ENCODE data around the gene IL6.
"Not testable (repeated sequence)": the region's sequence is repeated elsewhere in the genome, so short reads cannot be mapped to it uniquely, and the experiment has no call there.

Gene IL6

GRCh38 chr7:22729180-22729825, 2.3 kb downstream of the IL6 start:
- DNase-seq, result no peak

DNA sequence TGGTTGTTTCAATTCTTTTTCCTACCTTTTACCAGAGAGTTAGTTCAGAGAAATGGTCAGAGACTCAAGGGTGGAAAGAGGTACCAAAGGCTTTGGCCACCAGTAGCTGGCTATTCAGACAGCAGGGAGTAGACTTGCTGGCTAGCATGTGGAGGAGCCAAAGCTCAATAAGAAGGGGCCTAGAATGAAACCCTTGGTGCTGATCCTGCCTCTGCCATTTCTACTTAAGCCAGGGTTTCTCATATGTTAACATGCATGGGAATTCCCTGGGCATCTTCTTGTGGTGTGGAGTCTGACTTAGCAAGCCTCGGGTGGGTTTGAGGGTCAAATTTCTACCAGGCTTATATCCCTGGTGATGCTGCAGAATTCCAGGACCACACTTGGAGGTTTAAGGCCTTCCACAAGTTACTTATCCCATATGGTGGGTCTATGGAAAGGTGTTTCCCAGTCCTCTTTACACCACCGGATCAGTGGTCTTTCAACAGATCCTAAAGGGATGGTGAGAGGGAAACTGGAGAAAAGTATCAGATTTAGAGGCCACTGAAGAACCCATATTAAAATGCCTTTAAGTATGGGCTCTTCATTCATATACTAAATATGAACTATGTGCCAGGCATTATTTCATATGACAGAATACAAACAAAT, 3.2 kb downstream of the IL6 start:
- no peak for DNase-seq

GRCh38 chr7:22730921-22731654, 4.1 kb downstream of the IL6 start:
- DNase-seq, result no peak

GRCh38 chr7:22731766-22732165, 4.8 kb downstream of the IL6 start:
- no peak for DNase-seq

DNA sequence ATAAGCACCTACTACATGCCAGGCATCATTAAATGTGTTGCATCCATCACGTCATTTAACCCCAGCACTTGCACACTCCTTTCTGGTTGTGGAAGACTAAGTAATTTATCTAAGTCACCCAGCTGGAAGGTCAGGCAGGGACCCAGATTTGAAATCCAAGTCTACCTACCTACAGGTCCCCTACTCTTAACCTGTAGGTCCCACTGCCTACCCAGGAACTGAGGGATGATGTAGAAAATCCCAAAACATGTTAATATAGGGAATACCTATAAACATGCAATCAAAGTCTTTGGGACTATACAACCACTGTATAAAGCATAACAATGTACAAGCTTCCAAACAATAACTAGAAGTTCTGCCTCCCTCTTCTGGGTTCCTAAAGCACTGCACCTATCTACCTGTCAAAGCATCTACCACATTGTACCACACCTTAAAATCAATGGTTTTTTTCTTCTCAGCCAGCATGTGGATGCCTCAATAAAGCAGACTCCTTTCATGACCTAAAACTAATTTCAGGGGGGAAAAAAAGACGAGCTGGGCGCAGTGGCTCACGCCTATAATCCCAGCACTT, 5.6 kb downstream of the IL6 start:
- DNase-seq, result no peak

DNA sequence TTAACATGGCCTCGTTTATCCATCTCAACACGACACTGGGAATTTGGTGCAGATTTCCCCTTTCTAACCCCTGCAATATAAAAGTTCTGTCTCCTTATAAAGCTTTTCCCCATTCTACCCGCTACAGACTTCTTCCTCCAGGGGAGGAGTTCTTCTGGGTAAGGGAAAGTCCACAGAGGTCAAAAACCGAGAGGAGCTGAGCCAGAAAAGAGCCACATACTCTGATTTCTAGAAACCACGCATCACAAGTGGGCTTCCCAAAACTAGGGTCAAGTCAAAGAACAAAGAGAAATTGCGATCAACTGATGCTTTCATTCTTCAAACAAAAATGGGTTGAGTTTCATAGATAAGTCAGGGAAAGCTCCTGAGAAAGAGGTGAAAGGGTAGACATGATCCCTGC, 6.8 kb downstream of the IL6 start:
- DNase-seq, result no peak

DNA sequence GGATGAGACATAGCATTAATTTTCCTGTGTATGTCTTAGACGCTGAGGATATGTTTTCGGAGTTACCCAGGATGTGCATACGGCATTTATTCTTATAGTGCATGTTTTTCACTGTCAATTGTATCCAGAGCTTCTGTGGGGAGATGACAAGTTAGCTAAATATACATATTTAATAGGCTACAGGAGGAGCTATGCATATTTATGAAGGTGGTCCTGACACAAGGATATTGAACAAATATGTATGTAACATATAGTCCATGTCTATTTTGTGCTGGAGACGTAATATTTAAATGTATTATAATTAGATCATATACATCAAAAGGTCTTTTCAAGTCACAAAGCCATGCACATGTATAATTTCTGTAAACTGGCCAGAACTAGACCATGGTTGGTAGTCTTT, 16.0 kb downstream of the IL6 start:
- no peak for DNase-seq

DNA sequence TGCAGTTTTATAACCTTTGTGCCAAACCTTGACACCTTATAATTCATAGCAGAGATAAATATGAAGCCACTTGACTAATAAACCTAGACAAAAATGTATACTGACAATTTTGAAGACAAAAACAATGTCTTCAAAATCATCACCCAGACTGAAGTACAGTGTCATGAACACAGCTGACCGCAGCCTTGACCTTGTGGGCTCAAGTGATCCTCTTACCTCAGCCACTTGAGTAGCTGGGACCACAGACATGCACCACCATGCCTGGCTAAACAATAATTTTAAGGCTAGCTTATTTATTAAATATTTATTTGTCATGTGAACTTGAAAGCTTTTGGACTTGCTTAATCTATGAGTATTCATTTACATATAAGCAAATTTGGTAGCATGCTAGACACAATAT, 24.3 kb downstream of the IL6 start:
- DNase-seq, result no peak

DNA sequence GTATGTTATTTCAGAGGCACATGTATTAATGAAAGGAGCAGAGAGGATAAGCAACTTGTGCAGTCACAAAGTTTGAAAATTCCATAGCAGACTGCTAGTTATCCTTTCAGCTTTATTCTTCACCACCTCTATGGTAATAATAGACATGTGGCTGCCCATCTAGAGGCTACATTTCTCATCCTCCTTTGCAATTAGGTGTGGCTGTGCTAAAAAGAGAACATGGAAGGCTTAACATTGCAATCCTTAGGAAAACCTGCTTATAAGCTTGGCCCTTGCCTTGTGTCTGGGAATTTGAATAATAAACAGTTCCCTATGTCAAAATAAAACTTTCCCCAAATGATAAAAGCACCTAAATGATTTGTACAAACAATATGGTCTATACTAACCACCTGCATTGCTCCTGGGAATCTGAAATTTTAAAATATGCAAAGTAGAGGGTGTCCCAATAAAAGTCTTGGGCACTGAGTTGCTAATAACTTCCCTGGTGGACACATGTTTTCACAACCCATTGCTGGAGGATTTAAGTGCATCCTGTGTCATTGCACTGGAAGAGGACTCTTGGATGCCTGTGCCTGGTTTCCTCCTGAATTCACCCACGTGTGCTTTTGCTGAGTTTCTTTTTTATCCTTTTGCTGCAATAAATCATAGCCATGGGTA, 30.5 kb downstream of the IL6 start:
- DNase-seq, result no peak

- no peak for DNase-seq
Measured at GRCh38 chr7:22758576-22758975, 31.6 kb downstream of the IL6 start.

GRCh38 chr7:22759721-22760120, 32.7 kb downstream of the IL6 start:
- DNase-seq, result no peak

- peak; percentile 64 for DNase-seq
Measured at GRCh38 chr7:22762866-22763265, 35.9 kb downstream of the IL6 start.

DNA sequence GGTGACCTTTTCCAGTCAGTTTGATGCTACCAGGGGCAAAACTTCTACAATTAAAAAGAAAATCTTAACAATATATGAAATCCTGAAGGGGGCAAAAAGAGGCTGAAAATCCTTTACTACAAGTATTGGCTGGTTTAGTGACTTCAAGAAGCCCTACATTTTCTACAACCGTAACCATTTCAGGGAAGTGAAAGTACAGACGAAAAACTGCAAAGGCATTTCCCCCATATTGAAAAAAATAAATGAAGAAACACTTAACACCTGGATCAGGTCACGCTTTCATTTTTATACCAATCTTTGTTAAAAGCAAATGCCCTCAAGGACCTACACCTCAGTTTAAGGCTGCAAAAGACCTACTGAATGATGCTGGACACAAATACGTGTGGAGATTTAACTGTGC, 38.6 kb downstream of the IL6 start:
- no peak for DNase-seq

DNA sequence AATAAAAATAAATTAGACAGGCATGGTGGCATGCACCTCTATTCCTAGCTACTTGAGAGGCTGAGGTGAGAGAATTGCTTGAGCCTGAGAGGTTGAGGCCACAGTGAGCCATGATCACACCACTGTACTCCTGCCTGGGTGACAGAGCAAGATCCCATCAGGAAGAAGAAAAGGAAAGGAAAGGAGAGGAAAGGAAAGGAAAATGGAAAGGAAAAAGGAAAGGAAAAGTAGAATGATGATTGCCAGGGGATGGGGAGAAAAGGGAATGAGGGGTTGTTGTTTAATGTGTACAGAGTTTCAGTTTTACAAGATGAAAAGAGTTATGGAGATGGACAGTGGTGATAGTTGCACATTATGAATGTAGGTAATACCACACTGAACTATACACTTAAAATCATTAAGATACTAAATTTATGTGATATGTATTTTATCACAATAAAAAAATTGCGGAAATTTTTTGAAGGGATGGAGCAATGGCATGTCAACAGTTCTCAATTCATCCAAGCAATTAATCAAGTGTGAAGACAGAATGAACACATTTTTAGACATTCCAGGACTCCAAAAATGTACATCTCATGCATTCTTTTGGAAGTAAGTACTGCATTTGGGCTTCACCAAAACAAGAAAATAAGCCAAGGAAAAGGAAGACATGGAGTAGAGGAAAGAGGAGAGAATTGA, 44.3 kb downstream of the IL6 start:
- DNase-seq, result no peak

DNA sequence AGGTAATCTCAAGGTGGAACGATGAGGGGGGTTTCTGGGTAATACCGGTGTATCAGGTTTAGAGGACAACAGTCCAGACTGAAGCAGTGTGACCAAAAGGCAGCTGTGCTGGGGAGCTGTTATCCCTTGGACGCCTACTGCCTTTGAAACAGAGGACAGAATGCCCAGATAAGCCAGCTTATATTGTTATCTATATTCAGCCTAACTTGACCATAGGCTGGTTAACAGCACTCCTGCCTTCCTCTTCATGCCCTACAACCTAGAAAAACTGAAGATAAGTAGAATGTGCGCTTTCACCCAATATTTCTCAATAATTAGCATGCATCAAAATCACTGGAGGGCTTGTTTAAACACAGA, 44.9 kb downstream of the IL6 start:
- DNase-seq, result no peak

DNA sequence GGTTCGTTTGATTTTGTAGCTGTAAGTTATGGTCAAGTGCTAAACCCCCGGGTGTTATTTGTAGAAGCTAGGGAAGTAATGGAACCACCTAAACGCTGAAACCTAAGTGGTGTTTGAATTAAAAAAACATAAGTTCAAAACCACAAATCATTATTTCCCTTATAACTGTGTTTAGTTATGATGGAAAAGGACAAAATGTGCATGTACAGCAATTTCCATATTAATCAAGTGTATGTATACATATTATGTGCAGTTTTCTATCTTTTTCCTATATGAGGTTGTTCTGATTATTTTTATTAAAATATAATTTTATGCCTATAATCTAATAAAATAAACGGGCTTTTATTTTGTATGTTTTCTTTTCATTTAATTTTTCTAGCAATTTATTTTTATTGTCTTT, 45.9 kb downstream of the IL6 start:
- no peak for DNase-seq

DNA sequence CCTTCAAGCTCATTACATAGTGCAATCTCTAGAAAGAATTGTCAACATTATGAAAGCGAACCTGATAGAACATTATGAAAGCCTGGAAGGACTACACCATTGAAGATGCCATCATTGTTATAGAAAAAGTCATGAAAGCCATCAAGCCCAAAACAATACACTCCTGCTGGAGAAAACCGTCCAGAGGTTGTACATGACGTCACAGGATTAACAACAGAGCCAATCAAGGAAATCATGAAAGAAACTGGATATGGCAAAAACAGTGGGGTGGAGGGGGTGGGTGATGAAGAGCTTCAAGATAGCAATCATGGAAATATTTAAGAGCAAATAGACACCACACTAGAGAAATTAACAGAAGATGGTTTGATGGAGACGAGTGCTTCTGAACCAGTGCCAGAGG, 50.0 kb downstream of the IL6 start:
- DNase-seq, result no peak

DNA sequence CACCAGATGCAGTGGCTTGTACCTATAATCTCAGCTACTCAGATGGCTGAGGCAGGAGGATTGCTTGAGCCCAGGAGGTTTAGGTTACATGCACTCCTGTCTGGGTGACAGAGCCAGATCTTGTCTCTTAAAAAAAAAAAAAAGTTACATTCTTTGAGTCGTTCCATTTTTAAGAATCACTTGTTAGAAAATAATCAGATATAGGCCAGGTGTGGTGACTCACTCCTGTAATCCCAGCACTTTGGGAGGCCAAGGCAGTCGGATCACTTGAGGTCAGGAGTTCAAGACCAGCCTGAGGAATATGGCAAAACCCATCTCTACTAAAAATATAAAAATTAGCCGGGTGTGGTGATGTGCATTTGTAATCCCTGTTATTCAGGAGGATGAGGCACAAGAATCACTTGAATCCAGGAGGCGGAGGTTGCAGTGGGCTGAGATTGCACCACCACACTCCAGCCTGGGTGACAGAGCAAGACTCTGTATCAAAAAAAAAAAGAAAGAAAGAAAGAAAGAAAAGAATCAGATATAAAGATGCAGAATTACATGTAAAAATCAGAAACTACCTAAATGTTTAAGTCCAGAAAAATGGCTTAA, 52.8 kb downstream of the IL6 start:
- not testable (repeated sequence) for DNase-seq

DNA sequence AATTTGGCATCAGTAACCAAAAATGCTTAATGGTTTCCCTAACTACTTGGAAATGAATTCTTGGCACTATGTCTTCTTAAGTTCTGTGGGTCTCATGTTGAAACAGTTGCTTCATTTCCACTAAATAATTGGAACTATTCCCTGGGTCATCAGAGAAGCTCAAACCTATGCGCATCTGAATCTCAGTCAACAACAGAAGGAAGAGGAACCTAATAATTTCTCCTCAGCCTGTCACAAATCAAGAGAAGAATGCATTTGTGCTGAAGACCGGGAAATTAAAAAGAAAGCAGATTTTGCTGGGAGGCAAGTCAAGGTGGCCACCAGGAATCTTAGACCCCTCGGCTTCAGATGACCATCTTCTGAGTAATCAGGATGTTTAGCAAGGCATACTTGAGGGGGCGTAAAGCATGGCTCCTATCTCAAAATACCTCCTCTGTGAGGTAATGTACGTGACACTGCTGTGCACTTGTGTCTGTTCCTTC, 54.3 kb downstream of the IL6 start:
- peak; percentile 70 for DNase-seq
